Body of pancreas (tissue), 4 donors: ENCODE results near the gene ZNF622. TPM values are rescaled to one million over a fixed set of nuclear protein-coding genes. Genes with fewer than 3 reads are reported as not detected.

Experiments
- ATAC-seq: fragments of 150-250 bp; one replicate; pipeline ENCODE4 v1.9.1; 2016
- DNase-seq, 4 donors: peaks; one replicate each; pipeline ENCODE4 v3.0.0-alpha.2; 2019
- H3K27ac ChIP-seq, 4 donors: fragments of 200-600 bp; sonication (generic); 1 replicate in 3 of 4; 2 replicates in 1 of 4; pipeline versions ENCODE4 v1.5.1 to v1.6.1; 2016 to 2019; ENCODE audit warnings: mild to moderate bottlenecking in 1 of 4, mixed read lengths in 1 of 4, moderate library complexity in 1 of 4
- H3K27me3 ChIP-seq, 2 donors: fragments of 200-600 bp; sonication (generic); one replicate each; pipeline ENCODE4 v1.6.0; 2016; ENCODE audit warnings: mild to moderate bottlenecking in 1 of 2
- H3K36me3 ChIP-seq, 2 donors: fragments of 200-600 bp; sonication (generic); replicated peaks in 1 of 2; 2 replicates each; pipeline ENCODE4 v1.5.1; 2016; ENCODE audit warnings: low read depth in 2 of 2; ENCODE audit not compliant: insufficient read depth in 1 of 2
- H3K4me1 ChIP-seq: fragments of 200-600 bp; sonication (generic); one replicate; pipeline ENCODE4 v1.6.0; 2016
- H3K4me3 ChIP-seq, 2 donors: fragments of 200-600 bp; sonication (generic); 1 replicate in 1 of 2; 2 replicates in 1 of 2; pipeline ENCODE4 v1.5.1; 2016 to 2019
- H3K9me3 ChIP-seq, 3 donors: fragments of 200-600 bp; sonication (generic); 1 replicate in 2 of 3; 2 replicates in 1 of 3; pipeline ENCODE4 v1.5.1; 2016
- POLR2A ChIP-seq, 3 donors: fragments of 450-650 bp; IDR thresholded peaks; one replicate each; pipeline ENCODE4 v1.6.1; 2016; ENCODE audit warnings: antibody characterized with exemption in 3 of 3, mild to moderate bottlenecking in 2 of 3
- WGBS, 2 donors: methylation state at CpG; one replicate each; pipeline ENCODE4 v1.1.5; 2017; 5-methylcytosine and 5-hydroxymethylcytosine counted together
- intact Hi-C: fragments of 100-400 bp; cut with DNase I; formaldehyde crosslinking; loops from one replicate; pipeline ENCODE4 v1.15.1; 2023
- total RNA-seq, 2 donors: library from RNA; depleted of rRNA; stranded (reverse); fragments of >200 nt; gene quantifications; one replicate each; pipeline ENCODE4 v1.1.0, GENCODE V29; 2016
- TF ChIP-seq, protein P1 (sequence below), 7 experiments: fragments of 450-650 bp in 4 of 7; fragments of 200-600 bp in 3 of 7; sonication (generic) in 3 of 7; IDR thresholded peaks; one replicate each; pipeline ENCODE4 v1.5.1; 2016 to 2019; ENCODE audit warnings: antibody characterized with exemption in 7 of 7

The ZNF622 gene, protein sequence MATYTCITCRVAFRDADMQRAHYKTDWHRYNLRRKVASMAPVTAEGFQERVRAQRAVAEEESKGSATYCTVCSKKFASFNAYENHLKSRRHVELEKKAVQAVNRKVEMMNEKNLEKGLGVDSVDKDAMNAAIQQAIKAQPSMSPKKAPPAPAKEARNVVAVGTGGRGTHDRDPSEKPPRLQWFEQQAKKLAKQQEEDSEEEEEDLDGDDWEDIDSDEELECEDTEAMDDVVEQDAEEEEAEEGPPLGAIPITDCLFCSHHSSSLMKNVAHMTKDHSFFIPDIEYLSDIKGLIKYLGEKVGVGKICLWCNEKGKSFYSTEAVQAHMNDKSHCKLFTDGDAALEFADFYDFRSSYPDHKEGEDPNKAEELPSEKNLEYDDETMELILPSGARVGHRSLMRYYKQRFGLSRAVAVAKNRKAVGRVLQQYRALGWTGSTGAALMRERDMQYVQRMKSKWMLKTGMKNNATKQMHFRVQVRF
- 10 to 100 TPM; 28.0 to 45.1 TPM for total RNA-seq

- Histone ChIP-seq H3K27ac (peak within 1 kb of the TSS; percentile 74 to 90 (median 90)), H3K4me3 (peak within 1 kb of the TSS; percentile 91 to 99), H3K36me3 (peaks cover 0 to 3% of the 10 kb centered on the region in 2 donors), H3K9me3 (no peaks in the 10 kb centered on the region), H3K27me3 (no peaks in the 10 kb centered on the region), H3K4me1 (peaks cover 62% of the 10 kb centered on the region)
- ATAC-seq: peak; percentile 95
- peak; percentile 85 to 97 (median 97) for TF ChIP-seq POLR2A (IDR thresholded peaks at IDR 0.05)
- TF ChIP-seq, protein P1, sequence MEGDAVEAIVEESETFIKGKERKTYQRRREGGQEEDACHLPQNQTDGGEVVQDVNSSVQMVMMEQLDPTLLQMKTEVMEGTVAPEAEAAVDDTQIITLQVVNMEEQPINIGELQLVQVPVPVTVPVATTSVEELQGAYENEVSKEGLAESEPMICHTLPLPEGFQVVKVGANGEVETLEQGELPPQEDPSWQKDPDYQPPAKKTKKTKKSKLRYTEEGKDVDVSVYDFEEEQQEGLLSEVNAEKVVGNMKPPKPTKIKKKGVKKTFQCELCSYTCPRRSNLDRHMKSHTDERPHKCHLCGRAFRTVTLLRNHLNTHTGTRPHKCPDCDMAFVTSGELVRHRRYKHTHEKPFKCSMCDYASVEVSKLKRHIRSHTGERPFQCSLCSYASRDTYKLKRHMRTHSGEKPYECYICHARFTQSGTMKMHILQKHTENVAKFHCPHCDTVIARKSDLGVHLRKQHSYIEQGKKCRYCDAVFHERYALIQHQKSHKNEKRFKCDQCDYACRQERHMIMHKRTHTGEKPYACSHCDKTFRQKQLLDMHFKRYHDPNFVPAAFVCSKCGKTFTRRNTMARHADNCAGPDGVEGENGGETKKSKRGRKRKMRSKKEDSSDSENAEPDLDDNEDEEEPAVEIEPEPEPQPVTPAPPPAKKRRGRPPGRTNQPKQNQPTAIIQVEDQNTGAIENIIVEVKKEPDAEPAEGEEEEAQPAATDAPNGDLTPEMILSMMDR (IDR thresholded peaks at IDR 0.05): peak in 1 of 7 experiments; percentile 2
- intact Hi-C loops: no loop called here
- WGBS, 2 donors: 0% methylated on average over 39 to 75 of the region's 75 CpGs
- DNase-seq: peak; percentile 91 to 94 (median 93)
These were observed at the start of gene ZNF622 for GRCh38 chr5:16465544-16466432. ZNF622 (minus strand) TSS chr5:16465800; CDS start chr5:16465665, 135 bp downstream.

- Histone ChIP-seq H3K9me3 (no peaks in the 10 kb centered on the region), H3K36me3 (no peaks in the 10 kb centered on the region), H3K27ac (peak overlapping the region in 1 of 4 donors; percentile 94), H3K27me3 (no peaks in the 10 kb centered on the region), H3K4me3 (no peak overlapping the region), H3K4me1 (peaks cover 37% of the 10 kb centered on the region)
- 96% methylated on average over 3 of the region's 3 CpGs for WGBS, 2 donors
- intact Hi-C loops: no loop called here
- ATAC-seq (no peak), DNase-seq (no peak)
- TF ChIP-seq POLR2A (IDR thresholded peaks at IDR 0.05): no peak
- TF ChIP-seq, protein P1 (IDR thresholded peaks at IDR 0.05): no peak
These were observed 44.5 kb upstream of the ZNF622 start for GRCh38 chr5:16510098-16510497.

- ATAC-seq (peak; percentile 95), DNase-seq (peak; percentile 87 to 95 (median 92))
- TF ChIP-seq, protein P1 (IDR thresholded peaks at IDR 0.05): peak in 1 of 7 experiments; percentile 6
- peak; percentile 35 to 85 (median 83) for TF ChIP-seq POLR2A (IDR thresholded peaks at IDR 0.05)
- H3K36me3 ChIP-seq: no peaks in the 10 kb centered on the region
- H3K9me3 ChIP-seq: no peaks in the 10 kb centered on the region
- peaks cover 46% of the 10 kb centered on the region for H3K4me1 ChIP-seq
- intact Hi-C loops: no loop called here
- H3K27me3 ChIP-seq: no peaks in the 10 kb centered on the region
- peak overlapping the region in 1 of 2 donors; percentile 13 for H3K4me3 ChIP-seq
- H3K27ac ChIP-seq: peak overlapping the region; percentile 77 to 94 (median 90)
- WGBS, 2 donors: 17 to 29% methylated on average over 15 of the region's 15 CpGs
These were observed 43.3 kb upstream of the ZNF622 start for GRCh38 chr5:16508730-16509531.

DNA sequence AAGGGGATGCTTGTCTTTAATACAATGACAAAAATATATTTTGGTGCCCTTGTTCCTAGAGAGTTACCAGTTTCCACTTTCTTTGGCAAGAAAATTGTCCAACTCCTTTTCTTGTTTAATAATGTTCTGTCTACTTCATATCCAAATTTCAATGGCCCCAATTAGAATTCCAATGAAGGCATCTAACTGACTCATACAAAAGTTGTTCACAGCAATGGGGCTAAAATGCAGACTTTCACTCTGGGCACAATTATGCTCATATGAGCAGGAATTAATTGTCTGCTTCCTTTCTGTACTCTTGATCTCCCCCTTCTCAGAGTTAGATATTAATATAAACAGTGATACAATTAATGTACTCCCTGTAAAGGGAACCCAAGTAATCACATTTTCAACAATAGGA lies 42.1 kb upstream of the ZNF622 start:
- intact Hi-C loops: no loop called here
- ATAC-seq (no peak), DNase-seq (no peak)
- peaks cover 52% of the 10 kb centered on the region for H3K4me1 ChIP-seq
- peak overlapping the region; percentile 59 to 94 (median 90) for H3K27ac ChIP-seq
- H3K9me3 ChIP-seq: no peaks in the 10 kb centered on the region
- H3K4me3 ChIP-seq: no peak overlapping the region
- TF ChIP-seq, protein P1 (IDR thresholded peaks at IDR 0.05): no peak
- no peak for TF ChIP-seq POLR2A (IDR thresholded peaks at IDR 0.05)
- H3K27me3 ChIP-seq: no peaks in the 10 kb centered on the region
- H3K36me3 ChIP-seq: no peaks in the 10 kb centered on the region
